GM18870 (cell line): Measurements from ENCODE around the gene GTPBP3.
A peak's percentile ranks its signal among the peaks of the same experiment; 100 is the strongest.

Experiments
- ATAC-seq: cut with Tn5 transposase; IDR thresholded peaks from one replicate; pipeline ENCODE4 v1.9.1; 2021; ENCODE audit warnings: moderate library complexity; ENCODE audit not compliant: unreplicated experiment

The GTPBP3 gene

DNA sequence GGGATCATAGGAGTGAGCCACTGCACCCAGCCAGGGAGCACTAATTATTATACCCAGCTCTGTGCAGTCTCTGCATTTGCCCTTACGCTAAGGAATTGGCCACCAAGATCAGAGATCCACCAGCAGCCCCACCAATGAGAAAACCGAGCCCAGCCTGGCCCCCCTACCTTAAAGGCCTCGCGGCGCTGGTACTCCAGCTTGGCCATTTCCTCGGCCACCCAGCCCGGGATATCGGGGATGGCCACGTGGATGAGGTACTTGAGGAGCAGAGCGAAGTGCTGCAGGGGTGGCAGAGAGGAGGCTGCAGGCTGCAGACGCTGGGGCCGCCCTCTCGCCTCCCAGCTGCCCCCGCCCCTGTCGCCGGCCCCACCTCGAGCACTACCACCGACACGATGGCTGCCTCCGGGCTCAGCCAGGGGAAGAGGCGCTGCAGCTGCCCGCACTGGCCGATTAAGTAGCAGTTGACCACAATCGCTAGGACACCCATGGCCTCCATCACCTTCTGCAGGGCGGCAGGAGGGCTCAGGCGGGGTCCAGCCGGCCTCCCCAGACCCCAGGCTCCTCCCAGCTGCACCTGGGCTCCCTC lies 10.2 kb upstream of the GTPBP3 start:
- no peak for ATAC-seq

DNA sequence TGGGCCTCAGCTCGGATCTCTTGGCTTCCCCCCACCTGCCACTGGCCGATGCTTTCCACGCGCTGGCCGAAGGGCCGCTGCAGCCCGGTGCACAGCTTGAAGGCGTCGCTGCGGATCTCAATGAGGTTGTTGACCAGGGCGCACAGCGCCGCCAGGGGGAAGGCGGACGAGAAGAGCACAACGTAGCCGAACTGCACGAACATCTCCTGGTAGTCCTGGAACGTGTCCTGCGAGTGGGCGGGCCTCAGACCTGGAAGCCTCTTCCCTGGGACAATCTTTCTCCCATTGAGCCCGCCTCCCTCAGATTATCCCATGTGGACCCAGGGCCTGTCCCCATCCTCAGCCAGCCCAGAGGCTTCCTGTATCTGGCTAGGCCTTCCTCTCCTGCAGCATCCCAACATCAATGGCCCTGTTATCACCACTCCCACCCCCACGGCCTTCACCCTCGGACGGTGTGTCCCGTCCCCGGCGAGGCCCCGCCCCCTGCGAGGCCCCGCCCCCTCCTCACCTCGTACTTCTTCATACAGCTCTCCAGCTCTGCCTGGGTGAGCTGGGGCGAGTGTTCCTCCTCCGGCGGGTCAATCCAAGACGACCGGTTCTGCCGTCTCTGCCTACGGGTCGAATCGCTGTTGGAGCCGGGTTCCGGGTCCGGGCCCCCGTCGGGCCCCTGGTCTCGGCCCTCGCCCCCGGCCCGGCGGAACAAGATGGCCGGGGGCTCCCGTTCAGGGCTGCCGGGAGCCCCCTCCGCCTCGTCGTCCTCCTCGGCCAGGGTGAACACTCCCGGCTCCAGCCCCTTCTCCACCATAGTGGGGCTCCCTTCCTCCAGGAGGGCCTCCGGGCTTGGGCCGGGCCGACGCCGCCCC lies 9.5 kb upstream of the GTPBP3 start:
- ATAC-seq: no peak

DNA sequence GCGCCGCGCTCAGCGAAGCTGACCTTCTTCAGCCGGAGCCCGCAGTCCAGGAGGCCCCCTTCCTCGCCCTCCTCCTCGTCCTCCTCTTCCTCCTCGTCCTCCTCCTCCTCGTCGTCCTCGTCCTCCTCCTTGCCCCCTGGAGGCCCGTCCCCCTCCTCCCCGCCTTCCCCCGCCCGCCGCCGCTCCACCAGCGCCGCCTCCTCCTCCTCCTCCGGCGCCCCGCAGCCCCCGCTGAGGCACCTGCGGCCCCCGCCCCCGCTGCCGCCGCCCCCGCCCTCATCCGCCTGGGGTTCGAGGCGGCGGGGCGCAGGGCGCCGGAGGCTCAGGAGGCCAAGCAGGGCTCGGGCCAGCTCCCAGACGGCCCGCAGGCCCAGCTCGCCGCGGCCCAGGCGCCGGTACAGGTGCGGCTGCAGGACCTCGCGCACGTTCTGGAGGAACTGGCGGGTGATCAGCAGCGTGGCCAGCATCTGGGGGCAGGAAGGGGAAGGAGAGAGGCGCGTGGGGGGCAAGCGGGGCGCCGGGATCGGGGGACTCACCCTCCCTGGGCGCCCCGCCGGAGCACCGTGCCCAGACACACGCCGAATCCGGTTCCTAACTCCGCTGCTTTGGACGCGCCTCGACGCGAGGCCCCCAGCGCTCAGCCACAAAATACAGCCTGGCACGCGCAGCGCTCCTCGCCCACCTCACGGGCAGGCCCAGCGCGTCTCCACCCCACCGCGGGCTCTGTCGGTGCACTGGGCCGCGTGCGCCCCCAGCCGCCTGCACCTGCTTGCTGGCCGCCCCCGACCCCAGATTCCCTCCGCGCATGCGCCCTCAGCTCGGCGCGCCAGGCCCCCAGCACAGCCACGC lies 8.6 kb upstream of the GTPBP3 start:
- no peak for ATAC-seq

DNA sequence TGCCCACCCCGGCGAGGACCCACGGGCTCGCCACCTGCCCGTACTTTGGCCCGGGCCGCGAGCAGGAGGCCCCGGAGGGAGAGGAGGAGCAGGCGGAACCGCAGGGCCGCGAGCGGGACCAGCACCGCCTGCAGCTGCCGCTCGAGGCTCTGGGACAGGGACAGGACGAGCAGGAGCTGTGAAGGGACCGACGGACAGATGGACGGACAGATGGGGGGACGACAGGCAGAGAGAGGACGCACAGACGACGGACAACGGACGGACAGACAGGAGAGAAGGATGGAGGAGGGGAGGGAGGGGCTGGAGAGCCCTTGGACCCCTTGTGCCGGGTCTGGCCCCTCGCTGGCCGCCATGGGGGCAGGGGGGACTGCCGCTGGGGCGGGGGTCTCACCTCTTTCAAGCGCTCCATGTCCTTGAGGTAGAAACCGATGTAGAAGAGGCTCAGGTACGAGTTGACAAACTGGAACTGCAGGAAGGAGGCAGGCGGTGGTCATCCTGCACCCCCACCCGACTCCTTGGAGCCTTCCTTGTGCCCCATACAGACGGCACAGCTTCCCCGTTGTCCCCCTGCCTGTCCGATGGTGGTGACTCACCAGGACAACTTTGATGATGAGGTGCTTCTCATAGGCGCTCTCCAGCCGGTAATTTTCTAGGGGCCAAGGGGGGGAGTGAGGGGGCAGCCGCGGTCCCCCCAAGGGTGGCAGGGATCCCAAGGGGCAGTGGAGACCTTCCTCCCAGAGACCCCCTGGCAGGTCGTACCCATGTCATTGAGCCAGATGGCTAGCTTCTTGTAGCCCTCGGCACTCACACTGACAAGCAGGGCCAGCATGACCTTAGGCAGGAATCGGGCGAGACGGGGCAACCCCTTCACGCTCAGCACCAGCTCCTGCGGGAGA lies 7.7 kb upstream of the GTPBP3 start:
- no peak for ATAC-seq

DNA sequence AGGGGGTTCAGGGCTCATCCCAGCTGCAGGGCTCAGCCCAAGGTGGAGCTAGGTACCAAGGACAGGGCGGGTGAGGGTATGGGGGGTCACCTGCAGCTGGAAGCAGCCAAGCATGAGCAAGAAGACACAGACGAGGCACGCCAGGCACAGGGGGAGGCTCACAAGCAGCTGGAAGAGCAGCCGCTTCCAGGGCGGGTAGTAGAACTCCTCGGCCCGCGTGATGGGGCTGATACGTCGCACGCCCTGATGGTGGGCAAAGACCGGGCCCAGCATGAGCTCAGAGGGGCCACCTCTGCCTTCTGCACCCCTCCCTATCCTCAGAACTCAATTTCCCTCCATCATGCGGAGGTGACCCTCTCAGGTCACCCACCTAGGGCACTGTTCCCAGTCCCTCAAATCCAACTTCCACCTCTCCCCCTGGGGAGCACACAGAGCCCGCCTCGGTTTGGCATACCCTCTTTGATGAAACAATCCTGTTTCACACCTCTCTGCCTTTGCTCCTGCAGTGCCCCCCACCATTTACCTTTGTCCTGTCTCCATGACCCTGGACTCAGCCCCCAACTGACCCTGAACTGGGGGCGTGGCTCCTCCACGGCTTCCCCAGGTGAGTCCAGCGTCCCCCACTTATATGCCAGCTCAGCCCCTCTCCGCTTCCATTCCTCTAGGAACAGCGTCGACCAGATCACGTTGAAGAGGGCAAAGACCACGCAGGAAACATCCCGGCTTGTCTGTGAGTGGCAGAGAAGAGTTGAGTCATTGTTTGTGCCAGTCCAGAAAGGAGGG lies 6.9 kb upstream of the GTPBP3 start:
- no peak for ATAC-seq

DNA sequence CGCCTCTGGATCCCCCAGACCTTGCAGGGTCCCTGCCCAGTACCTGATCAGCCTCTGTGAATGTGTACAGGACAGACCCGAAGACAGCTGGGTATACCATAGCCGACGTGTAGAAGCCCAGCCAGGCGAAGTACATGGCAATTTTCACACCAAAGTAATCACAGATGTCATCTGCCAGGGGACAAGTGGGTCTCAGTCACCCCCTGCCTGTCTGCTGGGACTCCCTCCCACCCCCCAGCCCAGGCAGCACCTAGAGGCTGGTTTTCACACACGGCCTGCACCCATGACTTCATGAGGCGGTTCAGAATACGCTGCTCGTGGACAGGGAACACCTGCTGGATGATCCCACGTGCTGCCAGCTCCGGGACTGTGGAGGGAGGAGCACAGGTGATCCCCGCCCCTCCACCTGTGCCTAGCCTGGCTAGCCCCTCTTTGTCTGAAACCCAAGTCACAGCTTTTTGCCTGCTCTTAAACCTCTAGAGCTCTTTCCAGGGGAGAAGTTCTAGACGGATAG lies 6.3 kb upstream of the GTPBP3 start:
- ATAC-seq: no peak

DNA sequence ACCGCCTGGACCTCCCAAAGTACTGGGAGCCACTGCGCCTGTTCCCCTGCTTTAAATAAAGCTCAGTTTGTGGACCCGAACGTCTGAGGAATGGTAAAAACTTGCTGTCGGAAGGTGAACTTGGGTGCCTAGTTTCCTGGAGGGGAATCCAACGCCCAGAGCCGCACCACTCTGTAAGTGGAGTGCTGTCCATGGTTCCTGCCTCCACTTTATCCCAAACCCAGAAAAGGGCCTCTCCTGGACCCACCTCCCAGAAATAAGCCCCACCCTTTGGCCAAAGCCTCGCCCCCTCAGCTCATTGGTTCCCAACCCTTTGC lies 5.0 kb upstream of the GTPBP3 start:
- no peak for ATAC-seq

DNA sequence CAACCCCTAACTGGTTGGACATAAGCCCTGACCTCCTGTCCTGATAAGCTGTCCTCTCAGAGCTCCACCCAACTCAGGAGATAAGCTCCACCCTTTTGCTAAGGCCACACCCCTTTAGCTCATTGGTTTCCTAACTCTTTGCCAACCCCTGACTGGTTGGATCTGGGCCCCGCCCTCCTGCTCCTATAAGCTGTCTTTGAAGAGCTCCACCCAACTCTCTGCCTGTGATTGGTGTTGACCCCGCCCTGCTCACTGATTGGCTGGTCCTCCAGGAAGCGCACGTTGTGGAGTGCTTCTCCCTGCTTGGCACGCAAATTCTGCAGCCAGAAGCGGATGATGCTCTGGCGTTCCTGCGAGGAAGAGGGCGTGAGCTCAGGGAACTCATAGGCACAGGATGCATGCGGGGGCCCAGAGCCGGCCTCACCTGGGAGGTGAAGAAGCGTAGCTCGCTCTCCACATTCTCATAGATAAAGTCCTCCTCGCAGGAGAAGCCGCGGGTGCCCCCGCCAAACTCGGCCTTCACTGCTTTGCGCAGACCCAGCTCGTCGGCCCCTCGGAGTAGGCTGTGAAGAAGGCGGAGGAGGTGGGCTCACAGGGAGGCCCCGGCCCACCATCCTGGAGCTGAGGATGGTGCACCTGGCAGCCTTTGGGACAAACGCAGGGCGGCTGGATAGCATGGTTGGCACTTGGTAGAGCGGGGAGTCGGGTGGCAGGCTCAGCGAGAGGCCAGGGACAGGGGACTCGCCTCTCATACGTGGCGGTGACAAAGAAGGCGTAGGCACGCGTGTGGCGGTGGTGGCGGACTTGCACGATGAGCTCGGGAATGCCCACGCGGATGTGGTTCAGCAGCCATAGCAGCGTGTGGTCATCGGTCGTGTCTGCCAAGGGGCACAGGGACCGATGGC lies 4.4 kb upstream of the GTPBP3 start:
- ATAC-seq: no peak

DNA sequence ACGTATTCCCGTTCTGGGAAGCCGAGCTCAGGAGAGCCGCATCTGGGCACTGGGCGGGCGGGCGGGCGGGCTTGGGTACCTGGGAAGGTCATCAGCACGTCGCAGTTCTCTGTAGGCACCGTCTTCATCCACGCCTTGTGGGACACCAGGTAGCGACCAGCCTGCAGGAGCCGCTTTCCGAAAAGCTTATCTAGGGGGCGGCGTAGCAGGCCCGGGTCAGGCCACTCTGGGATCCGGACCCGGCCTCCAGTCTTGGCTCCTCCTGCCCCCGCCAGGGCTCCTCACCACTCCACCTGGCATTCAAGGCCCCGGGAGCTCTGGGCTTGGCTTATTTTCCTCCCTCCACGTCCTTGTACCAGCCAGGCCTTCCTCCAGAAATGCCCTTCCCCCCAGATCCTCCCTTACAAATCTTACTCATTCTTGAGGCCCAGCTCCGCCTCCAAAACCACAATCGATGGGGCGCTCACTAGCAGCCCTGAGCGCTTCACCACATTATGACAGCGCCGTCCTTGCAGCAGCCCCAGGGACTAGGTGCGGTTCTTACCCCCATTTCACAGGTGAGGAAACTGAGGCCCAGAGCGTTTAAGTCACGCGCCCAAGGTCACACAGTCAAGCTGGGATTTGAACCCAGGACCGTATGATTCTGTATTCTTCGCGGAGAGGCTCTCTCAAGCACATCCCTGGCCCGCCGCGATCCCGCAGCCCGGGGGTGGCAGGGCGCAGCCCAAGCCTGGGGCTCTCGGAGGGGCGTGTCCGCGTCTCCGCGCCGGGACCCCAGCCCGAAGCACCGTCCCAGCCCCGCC lies 3.5 kb upstream of the GTPBP3 start:
- ATAC-seq: no peak

DNA sequence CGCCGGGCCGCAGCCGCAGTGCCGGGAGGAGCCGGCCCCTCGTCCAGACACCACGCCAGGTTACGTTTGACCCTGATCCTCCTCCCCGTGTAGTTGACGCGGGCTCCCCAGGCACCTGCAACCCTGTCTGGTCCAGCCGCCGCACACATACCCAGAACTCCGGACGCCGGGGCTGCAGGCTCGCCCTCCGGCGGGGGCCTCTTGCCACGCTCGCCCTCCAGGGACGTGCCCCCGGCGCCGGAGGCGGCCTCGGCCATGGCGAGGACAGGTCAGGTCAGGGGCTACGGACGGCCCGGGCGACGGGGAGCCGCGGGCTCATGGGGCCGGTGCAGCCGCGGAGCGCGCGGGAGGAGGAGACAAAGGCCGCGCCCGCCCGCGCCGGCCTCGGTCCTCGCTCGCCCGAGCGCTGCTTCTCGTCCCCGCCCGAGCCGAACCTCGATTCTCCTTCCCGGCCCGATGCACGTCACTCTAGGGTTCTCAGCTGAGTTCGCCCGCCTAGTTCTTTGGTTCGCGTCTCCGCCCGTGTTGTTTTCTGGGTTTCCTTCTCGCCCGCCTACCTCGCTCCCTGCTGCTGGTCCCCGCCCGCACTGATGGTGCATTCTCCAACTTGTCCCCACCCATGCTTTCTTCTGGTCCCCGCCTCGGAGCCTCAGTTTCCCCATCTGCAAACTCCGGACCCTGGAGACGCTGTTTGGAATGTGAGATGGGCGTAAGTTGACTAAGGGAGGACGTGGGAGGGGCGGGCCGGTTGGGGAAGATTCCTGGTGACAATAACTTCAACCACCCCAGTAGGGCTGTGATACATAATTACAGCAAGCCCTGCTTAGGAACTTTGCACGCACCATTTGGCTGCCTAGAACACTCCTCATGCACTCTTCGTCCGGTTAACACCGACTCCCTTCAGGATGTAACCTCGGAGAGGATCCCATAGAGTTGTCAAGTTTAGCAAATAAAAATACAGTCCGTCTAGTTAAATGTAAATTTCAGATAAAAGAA lies 2.6 kb upstream of the GTPBP3 start, which contains the start of gene ANO8:
Gene ANO8, minus strand, starts transcription at position 442 of the 996 bp plus-strand sequence. Its CDS starts 185 bp downstream, at position 257.
- ATAC-seq: peak; percentile 31

DNA sequence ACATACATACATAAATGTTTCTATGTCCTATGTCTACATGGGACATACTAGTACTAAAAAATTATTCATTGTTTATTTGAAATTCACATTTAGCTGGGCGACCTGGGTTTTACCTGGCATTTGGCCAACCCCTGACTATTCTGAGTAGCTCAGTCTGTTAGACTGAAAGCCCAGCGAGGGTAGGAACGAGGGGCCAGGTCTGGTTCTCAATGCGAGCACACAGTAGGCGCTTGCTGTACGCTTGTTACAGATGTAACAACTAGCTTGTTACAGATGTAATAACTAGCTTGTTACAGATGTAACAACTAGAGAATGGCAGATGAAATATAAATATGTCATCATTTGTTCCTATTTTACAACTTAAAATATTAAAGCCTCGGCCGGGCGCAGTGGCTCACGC lies 1.8 kb upstream of the GTPBP3 start:
- no peak for ATAC-seq

DNA sequence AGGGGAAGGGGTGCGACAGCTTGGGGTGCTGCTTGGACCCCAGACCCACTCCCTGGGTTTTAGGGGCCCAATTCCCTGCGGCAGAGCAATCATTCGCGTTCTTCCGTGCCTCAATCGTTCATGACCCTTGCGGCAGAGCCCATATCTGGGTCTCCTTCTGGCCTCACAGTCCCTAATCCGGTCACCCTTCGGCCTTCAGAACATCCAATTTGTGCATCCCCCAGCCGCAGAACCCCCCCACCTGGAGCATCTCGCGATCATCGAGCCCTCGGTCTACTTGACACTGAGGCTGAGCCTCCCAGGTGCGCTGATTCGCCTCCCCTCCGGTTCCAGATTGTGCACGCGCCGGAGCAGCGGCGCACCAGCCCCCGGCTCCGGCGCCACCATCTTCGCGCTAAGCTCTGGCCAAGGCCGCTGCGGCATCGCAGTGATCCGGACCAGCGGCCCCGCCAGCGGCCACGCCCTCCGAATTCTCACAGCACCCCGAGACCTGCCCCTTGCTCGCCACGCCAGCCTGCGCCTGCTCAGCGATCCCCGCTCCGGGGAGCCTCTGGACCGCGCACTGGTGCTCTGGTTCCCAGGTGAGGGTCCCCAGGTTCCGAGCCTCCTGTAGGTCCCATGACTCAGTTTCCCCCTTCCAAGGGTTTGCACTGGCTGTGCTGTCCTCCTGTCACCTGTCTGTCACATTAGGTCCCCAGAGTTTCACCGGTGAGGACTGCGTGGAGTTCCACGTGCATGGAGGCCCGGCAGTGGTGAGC lies 501 bp downstream of the GTPBP3 start:
- no peak for ATAC-seq

DNA sequence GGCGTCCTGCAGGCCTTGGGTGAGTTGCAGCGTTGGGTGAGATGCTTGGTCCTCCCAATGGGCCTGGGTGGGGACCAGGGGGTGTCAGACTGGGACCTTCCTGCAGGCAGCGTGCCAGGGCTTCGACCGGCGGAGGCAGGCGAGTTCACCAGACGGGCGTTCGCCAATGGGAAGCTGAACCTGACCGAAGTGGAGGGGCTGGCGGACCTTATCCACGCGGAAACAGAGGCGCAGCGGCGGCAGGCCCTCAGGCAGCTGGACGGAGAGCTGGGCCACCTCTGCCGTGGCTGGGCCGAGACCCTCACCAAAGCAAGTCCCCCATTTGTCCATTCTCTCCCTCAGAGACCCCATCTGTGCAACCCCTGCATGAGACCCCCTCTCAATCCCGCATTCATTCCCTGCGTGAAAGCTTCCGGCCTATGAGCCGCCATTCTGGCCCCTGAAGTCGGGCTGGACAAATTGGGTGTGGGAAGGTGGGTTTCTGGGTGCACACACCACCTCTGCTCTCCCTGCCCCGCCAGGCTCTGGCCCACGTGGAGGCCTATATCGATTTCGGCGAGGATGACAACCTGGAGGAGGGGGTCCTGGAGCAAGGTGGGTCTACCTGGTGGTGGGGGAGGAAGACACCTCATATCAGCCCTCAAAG lies 1.2 kb downstream of the GTPBP3 start:
- no peak for ATAC-seq

DNA sequence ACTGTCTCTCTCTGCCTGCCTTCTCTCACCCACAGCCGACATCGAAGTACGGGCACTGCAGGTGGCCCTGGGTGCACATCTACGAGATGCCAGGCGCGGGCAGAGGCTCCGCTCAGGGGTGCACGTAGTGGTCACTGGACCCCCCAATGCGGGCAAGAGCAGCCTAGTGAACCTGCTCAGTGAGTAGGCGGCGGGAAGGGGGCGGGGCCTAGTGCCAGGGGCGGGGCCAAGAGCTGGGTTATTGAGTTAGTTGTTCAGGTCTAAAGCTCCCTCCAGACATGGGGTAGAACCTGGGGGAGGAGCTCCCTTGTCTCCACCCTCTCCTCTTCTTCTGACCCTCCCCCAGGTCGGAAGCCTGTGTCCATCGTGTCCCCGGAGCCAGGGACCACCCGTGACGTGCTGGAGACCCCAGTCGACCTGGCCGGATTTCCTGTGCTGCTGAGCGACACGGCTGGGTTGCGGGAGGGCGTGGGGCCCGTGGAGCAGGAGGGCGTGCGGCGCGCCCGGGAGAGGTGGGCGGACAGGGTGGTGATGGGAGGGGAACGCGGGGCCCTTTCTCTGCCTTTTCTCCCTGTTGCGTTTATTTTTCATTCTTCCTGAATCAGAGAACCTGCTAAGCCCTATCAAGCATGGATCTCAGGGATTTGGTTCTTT lies 1.9 kb downstream of the GTPBP3 start:
- no peak for ATAC-seq

DNA sequence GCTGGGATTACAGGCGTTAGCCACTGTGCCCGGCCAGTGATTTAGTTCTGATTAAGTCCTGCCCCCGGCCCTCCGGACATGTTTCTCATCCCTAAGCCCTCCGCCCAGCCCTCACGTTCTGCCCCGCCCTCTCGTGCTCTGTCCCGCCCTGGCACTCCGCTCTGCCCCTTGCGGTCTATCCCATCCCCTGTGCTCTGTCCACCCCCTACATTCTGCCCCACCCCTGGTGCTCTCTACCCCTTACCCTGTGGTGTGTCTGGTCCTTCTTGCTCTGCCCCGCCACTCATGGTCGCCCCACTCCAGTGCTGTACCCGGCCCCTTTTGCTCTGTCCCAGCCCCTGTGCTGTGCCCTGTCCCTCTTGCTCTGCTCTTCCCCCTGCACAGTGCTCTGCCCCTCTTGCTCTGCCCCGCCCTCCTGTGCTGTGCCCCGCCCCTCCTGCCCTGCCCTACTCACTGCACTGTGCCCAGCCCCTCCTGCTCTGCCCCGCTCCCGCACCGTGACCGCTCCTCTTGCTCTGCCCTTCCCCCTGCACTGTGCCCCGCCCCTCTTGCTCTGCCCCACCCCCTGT lies 3.0 kb downstream of the GTPBP3 start:
- ATAC-seq: no peak
